ENCODE data around the gene RRAGC.

- no peak for TF ChIP-seq CTCF (IDR thresholded peaks at IDR 0.05)
- no peak for TF ChIP-seq POLR2A (IDR thresholded peaks at IDR 0.05)
These were observed 54.5 kb downstream of the RRAGC start for GRCh38 chr1:38805036-38805435.

Measured in uterus (tissue), 2 donors.